Vagina (tissue), 2 donors: ENCODE results near the gene ATP5IF1. TPM values are rescaled to one million over a fixed set of nuclear protein-coding genes. Genes with fewer than 3 reads are reported as not detected.

Experiments used
- DNase-seq, 2 donors: peaks; one replicate each; pipeline ENCODE4 v3.0.0-alpha.2; 2017; ENCODE audit errors: extremely low spot score in 2 of 2
- H3K27ac ChIP-seq: fragments of 200-600 bp; sonication (generic); one replicate; pipeline ENCODE4 v1.5.1; 2019
- H3K27me3 ChIP-seq: fragments of 200-600 bp; sonication (generic); one replicate; pipeline ENCODE4 v1.5.1; 2019
- H3K36me3 ChIP-seq, 2 donors: fragments of 200-600 bp; sonication (generic); one replicate each; pipeline ENCODE4 v1.5.1; 2017 to 2019
- H3K4me1 ChIP-seq: fragments of 200-600 bp; sonication (generic); one replicate; pipeline ENCODE4 v1.5.1; 2019
- H3K4me3 ChIP-seq, 2 donors: fragments of 200-600 bp; sonication (generic); 1 replicate in 1 of 2; 2 replicates in 1 of 2; pipeline ENCODE4 v1.5.1; 2016 to 2019
- H3K9me3 ChIP-seq: fragments of 200-600 bp; sonication (generic); one replicate; pipeline ENCODE4 v1.5.1; 2019
- CTCF ChIP-seq, 3 experiments: fragments of 450-650 bp in 2 of 3; fragments of 200-600 bp in 1 of 3; sonication (generic) in 1 of 3; IDR thresholded peaks; one replicate each; pipeline ENCODE4 v1.5.1; 2017 to 2019; ENCODE audit warnings: antibody characterized with exemption in 3 of 3, mild to moderate bottlenecking in 2 of 3, moderate library complexity in 2 of 3
- POLR2A ChIP-seq, 2 donors: fragments of 450-650 bp; IDR thresholded peaks; one replicate each; pipeline ENCODE4 v1.6.1; 2017; ENCODE audit warnings: antibody characterized with exemption in 2 of 2, mild to moderate bottlenecking in 2 of 2, moderate library complexity in 2 of 2
- POLR2AphosphoS5 ChIP-seq, 2 donors: sonication (generic); formaldehyde crosslinking; IDR thresholded peaks; one replicate each; pipeline ENCODE4 v1.9.0; 2017; ENCODE audit warnings: antibody characterized with exemption in 2 of 2, mild to moderate bottlenecking in 2 of 2, low read depth in 1 of 2; ENCODE audit not compliant: insufficient read depth in 1 of 2
- intact Hi-C: fragments of 100-400 bp; cut with DNase I; formaldehyde crosslinking; loops from one replicate; pipeline ENCODE4 v1.15.1; 2023
- total RNA-seq: library from RNA; depleted of rRNA; stranded (reverse); fragments of >200 nt; gene quantifications from one replicate; pipeline ENCODE4 v1.2.3, GENCODE V29; 2016

The ATP5IF1 gene
- total RNA-seq, 1 donor from 2014 or later: 224 TPM

GRCh38 chr1:28209700-28210099 lies 26.2 kb upstream of the ATP5IF1 start:
- no peaks in the 10 kb centered on the region for H3K9me3 ChIP-seq
- H3K36me3 ChIP-seq: peaks cover 0 to 65% of the 10 kb centered on the region in 2 donors
- no peak overlapping the region for H3K4me3 ChIP-seq
- H3K27ac ChIP-seq: no peak overlapping the region
- H3K27me3 ChIP-seq: no peaks in the 10 kb centered on the region
- TF ChIP-seq POLR2AphosphoS5 (IDR thresholded peaks at IDR 0.05; ENCODE audit: insufficient read depth in 1 of 2, low read depth in 1 of 2) (no peak), CTCF (IDR thresholded peaks at IDR 0.05) (no peak), POLR2A (IDR thresholded peaks at IDR 0.05) (no peak)
- no peak for DNase-seq
- intact Hi-C loops: loop anchor here (10.0 kb wide), 1 partner anchor 115 kb away; no protein-coding TSS in a partner anchor
- no peaks in the 10 kb centered on the region for H3K4me1 ChIP-seq

- DNase-seq: no peak
- Histone ChIP-seq H3K36me3 (peaks cover 0 to 36% of the 10 kb centered on the region in 2 donors), H3K4me3 (no peak overlapping the region), H3K27me3 (no peaks in the 10 kb centered on the region), H3K4me1 (no peaks in the 10 kb centered on the region), H3K27ac (no peak overlapping the region), H3K9me3 (no peaks in the 10 kb centered on the region)
- TF ChIP-seq CTCF (IDR thresholded peaks at IDR 0.05) (no peak), POLR2A (IDR thresholded peaks at IDR 0.05) (no peak), POLR2AphosphoS5 (IDR thresholded peaks at IDR 0.05; ENCODE audit: insufficient read depth in 1 of 2, low read depth in 1 of 2) (no peak)
- intact Hi-C loops: loop anchor here (10.0 kb wide), 1 partner anchor 119 kb away; no protein-coding TSS in a partner anchor
These were observed 22.6 kb upstream of the ATP5IF1 start for GRCh38 chr1:28213315-28213714.

- no peaks in the 10 kb centered on the region for H3K27me3 ChIP-seq
- no peak for TF ChIP-seq POLR2A (IDR thresholded peaks at IDR 0.05)
- TF ChIP-seq POLR2AphosphoS5 (IDR thresholded peaks at IDR 0.05; ENCODE audit: insufficient read depth in 1 of 2, low read depth in 1 of 2): no peak
- TF ChIP-seq CTCF (IDR thresholded peaks at IDR 0.05): no peak
These were observed 6.8 kb upstream of the ATP5IF1 start for GRCh38 chr1:28229089-28229488.

GRCh38 chr1:28229996-28230395 lies 5.9 kb upstream of the ATP5IF1 start:
- H3K36me3 ChIP-seq: peaks cover 0 to 39% of the 10 kb centered on the region in 2 donors
- no peaks in the 10 kb centered on the region for H3K27me3 ChIP-seq
- H3K4me1 ChIP-seq: peaks cover 22% of the 10 kb centered on the region
- TF ChIP-seq POLR2A (IDR thresholded peaks at IDR 0.05) (no peak), POLR2AphosphoS5 (IDR thresholded peaks at IDR 0.05; ENCODE audit: insufficient read depth in 1 of 2, low read depth in 1 of 2) (no peak), CTCF (IDR thresholded peaks at IDR 0.05) (no peak)
- DNase-seq: no peak
- intact Hi-C loops: no loop called here
- no peak overlapping the region for H3K27ac ChIP-seq
- no peaks in the 10 kb centered on the region for H3K9me3 ChIP-seq
- H3K4me3 ChIP-seq: no peak overlapping the region

More at GRCh38 chr1:28229089-28229488, 6.8 kb upstream of the ATP5IF1 start:
- intact Hi-C loops: no loop called here
- no peaks in the 10 kb centered on the region for H3K9me3 ChIP-seq
- no peak overlapping the region for H3K27ac ChIP-seq
- peaks cover 22% of the 10 kb centered on the region for H3K4me1 ChIP-seq
- peaks cover 0 to 48% of the 10 kb centered on the region in 2 donors for H3K36me3 ChIP-seq
- DNase-seq: no peak
- H3K4me3 ChIP-seq: no peak overlapping the region

GRCh38 chr1:28232558-28233263 lies 3.2 kb upstream of the ATP5IF1 start, which contains the start of gene DNAJC8:
DNAJC8 (minus strand) TSS chr1:28233029; CDS start chr1:28232998, 31 bp downstream.
- H3K27ac ChIP-seq: peak within 1 kb of the TSS; percentile 88
- H3K4me1 ChIP-seq: peaks cover 34% of the 10 kb centered on the region
- H3K9me3 ChIP-seq: no peaks in the 10 kb centered on the region
- peak in 1 of 2 donors; percentile 96 for DNase-seq
- peak within 1 kb of the TSS; percentile 82 to 94 for H3K4me3 ChIP-seq
- H3K36me3 ChIP-seq: peaks cover 0 to 14% of the 10 kb centered on the region in 2 donors
- intact Hi-C loops: no loop called here
- no peaks in the 10 kb centered on the region for H3K27me3 ChIP-seq
- no peak for TF ChIP-seq CTCF (IDR thresholded peaks at IDR 0.05)
- TF ChIP-seq POLR2A (IDR thresholded peaks at IDR 0.05): peak in 1 of 2 donors; percentile 73
- peak; percentile 97 to 99 for TF ChIP-seq POLR2AphosphoS5 (IDR thresholded peaks at IDR 0.05; ENCODE audit: insufficient read depth in 1 of 2, low read depth in 1 of 2)
